Measurements from ENCODE around the gene ARHGAP40. TPM values are rescaled to one million over a fixed set of nuclear protein-coding genes. Genes with fewer than 3 reads are reported as not detected.
A peak's percentile ranks its signal among the peaks of the same experiment; 100 is the strongest.

Gene ARHGAP40
- polyA plus RNA-seq, 6 donors from 2014 or later: not detected

DNA sequence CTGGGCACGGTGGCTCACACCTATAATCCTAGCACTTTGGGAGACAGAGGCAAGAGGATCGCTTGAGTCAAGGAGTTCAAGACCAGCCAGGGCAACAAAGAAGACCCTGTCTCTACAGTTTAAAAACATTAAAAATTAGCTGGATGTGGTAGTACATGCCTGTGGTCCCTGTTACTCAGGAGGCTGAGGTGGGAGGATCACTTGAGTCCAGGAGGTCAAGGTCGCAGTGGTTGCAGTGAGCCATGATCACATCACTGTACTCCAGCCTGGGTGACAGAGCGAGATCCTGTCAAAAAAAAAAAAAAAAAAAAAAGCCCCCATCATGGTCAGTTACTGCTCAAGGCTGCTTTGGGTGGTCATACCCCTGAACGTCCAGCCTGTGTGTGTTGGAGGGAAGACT lies 55.8 kb downstream of the ARHGAP40 start:
- Mint-ChIP-seq H3K27ac (no peak overlapping the region), H3K36me3 (peaks cover 0 to 8% of the 10 kb centered on the region in 2 donors), H3K4me3 (no peak overlapping the region), H3K27me3 (peaks cover 49 to 77% (median 53%) of the 10 kb centered on the region in 3 donors), H3K9me3 (peaks cover 0 to 10% (median 4%) of the 10 kb centered on the region in 7 donors), H3K4me1 (peaks cover 2 to 10% (median 3%) of the 10 kb centered on the region in 3 donors)
- DNase-seq: no peak
- no peak for ATAC-seq (ENCODE audit: low read depth in 2 of 2)

DNA sequence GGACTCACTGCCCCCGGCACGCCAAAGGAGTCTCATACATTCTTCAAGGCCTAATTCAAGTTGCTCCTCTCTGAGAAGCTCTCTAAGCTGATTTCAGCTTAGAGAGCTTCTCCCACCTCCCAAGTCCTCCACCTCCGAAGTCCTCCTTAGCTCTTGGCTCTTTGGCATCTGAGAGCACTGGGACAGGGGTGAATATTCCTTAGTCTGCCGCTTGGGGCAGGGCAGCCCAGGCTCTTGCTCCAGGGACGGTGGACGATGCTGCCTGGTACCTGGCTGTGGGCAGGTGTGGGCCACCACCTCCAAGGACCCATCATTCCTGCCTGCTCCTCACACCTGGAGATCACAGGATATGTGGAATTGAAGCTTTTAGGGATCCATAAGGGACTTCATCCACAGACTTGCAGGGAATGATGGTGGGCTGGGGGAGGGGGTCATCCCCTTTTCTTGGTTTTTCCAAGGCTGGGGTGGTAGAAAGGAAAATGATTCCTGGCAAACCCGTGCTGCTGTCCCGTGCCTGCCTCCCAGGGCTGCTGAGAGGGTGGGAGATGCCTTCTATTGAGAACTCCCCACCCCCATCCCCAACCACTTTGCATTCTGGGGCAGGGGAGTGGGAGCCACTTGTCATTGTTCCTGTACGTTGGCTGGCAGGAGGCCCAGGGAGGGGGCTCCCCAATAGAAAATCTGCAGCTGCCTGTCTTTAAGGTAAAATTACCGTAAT lies 57.4 kb downstream of the ARHGAP40 start:
- DNase-seq (no peak), ATAC-seq (ENCODE audit: low read depth in 2 of 2) (peak; percentile 52 to 69)
- Mint-ChIP-seq H3K27ac (no peak overlapping the region), H3K4me1 (peaks cover 2 to 10% (median 3%) of the 10 kb centered on the region in 3 donors), H3K4me3 (no peak overlapping the region), H3K9me3 (peaks cover 0 to 2% (median 0%) of the 10 kb centered on the region in 7 donors), H3K27me3 (peaks cover 40 to 70% (median 58%) of the 10 kb centered on the region in 3 donors), H3K36me3 (peaks cover under 1 to 6% of the 10 kb centered on the region in 2 donors)

GRCh38 chr20:38659597-38659880 lies 57.9 kb downstream of the ARHGAP40 start:
- no peak for ATAC-seq (ENCODE audit: low read depth in 2 of 2)
- peaks cover 5 to 11% of the 10 kb centered on the region in 2 donors for H3K36me3 Mint-ChIP-seq
- H3K9me3 Mint-ChIP-seq: peaks cover 0 to 5% (median 2%) of the 10 kb centered on the region in 7 donors
- no peak overlapping the region for H3K4me3 Mint-ChIP-seq
- H3K27me3 Mint-ChIP-seq: peaks cover 37 to 73% (median 63%) of the 10 kb centered on the region in 3 donors
- H3K4me1 Mint-ChIP-seq: peaks cover 2 to 10% (median 3%) of the 10 kb centered on the region in 3 donors
- DNase-seq: no peak
- H3K27ac Mint-ChIP-seq: no peak overlapping the region

DNA sequence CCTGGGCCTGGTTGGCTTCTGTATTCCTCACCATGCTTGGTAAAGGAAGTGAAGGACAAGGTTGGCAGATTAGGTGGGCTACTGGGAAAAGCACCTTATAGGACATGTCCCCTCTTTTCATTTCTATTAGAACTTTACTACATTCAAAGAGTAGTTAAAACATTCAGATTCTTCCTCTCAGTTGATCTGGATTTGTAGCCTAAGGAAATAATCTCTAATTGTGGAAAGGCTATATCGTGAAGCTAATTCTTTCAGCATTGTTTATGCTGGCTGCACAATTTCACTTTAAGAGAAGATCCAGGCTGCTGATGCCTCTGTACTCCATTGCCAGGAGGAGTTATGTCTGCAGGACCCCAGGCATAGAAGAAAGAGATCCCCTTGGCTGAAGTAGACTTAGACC lies 58.8 kb downstream of the ARHGAP40 start:
- no peak for DNase-seq
- peaks cover 9 to 14% of the 10 kb centered on the region in 2 donors for H3K36me3 Mint-ChIP-seq
- no peak for ATAC-seq (ENCODE audit: low read depth in 2 of 2)
- H3K9me3 Mint-ChIP-seq: peaks cover 0 to 11% (median 5%) of the 10 kb centered on the region in 7 donors
- peaks cover 31 to 72% (median 62%) of the 10 kb centered on the region in 3 donors for H3K27me3 Mint-ChIP-seq
- H3K27ac Mint-ChIP-seq: no peak overlapping the region
- peaks cover 2 to 10% (median 3%) of the 10 kb centered on the region in 3 donors for H3K4me1 Mint-ChIP-seq
- no peak overlapping the region for H3K4me3 Mint-ChIP-seq

DNA sequence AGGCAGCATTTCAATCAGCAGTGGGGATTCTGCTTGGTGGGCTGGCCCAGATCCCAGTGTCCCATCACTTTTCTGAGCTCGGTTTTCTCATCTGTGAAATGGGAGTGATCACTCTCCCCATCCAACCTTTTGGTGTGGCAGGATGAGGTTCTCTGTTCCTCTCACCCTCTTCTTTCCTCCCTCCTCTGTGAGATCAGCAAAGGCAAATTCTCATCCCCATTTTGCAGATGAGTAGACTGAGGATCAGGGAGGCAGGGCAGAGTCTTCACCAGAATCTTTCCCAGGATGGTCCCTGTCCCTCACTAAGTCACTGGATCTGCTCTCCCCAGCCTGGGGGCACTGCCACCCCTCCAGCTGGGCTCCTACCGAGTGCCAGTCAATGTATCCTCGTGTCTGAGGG lies 62.1 kb downstream of the ARHGAP40 start:
- no peak for ATAC-seq (ENCODE audit: low read depth in 2 of 2)
- Mint-ChIP-seq H3K4me3 (no peak overlapping the region), H3K27me3 (peaks cover 33 to 59% (median 51%) of the 10 kb centered on the region in 3 donors), H3K36me3 (peaks cover 14% of the 10 kb centered on the region in 2 donors), H3K4me1 (peaks cover 2 to 4% (median 3%) of the 10 kb centered on the region in 3 donors), H3K27ac (no peak overlapping the region), H3K9me3 (peaks cover 0 to 11% (median 5%) of the 10 kb centered on the region in 7 donors)
- DNase-seq: no peak

GRCh38 chr20:38664284-38664683 lies 62.7 kb downstream of the ARHGAP40 start:
- peaks cover 0 to 11% (median 5%) of the 10 kb centered on the region in 7 donors for H3K9me3 Mint-ChIP-seq
- H3K4me3 Mint-ChIP-seq: no peak overlapping the region
- peaks cover 14% of the 10 kb centered on the region in 2 donors for H3K36me3 Mint-ChIP-seq
- no peak overlapping the region for H3K27ac Mint-ChIP-seq
- H3K27me3 Mint-ChIP-seq: peaks cover 36 to 59% (median 51%) of the 10 kb centered on the region in 3 donors
- no peak for ATAC-seq (ENCODE audit: low read depth in 2 of 2)
- H3K4me1 Mint-ChIP-seq: no peaks in the 10 kb centered on the region
- no peak for DNase-seq

GRCh38 chr20:38665094-38665493 lies 63.5 kb downstream of the ARHGAP40 start:
- peak; percentile 32 to 41 for ATAC-seq (ENCODE audit: low read depth in 2 of 2)
- H3K27me3 Mint-ChIP-seq: peaks cover 43 to 65% (median 53%) of the 10 kb centered on the region in 3 donors
- H3K9me3 Mint-ChIP-seq: peaks cover 0 to 11% (median 5%) of the 10 kb centered on the region in 7 donors
- H3K4me1 Mint-ChIP-seq: no peaks in the 10 kb centered on the region
- no peak overlapping the region for H3K27ac Mint-ChIP-seq
- peaks cover 14 to 21% of the 10 kb centered on the region in 2 donors for H3K36me3 Mint-ChIP-seq
- H3K4me3 Mint-ChIP-seq: no peak overlapping the region
- DNase-seq: no peak

DNA sequence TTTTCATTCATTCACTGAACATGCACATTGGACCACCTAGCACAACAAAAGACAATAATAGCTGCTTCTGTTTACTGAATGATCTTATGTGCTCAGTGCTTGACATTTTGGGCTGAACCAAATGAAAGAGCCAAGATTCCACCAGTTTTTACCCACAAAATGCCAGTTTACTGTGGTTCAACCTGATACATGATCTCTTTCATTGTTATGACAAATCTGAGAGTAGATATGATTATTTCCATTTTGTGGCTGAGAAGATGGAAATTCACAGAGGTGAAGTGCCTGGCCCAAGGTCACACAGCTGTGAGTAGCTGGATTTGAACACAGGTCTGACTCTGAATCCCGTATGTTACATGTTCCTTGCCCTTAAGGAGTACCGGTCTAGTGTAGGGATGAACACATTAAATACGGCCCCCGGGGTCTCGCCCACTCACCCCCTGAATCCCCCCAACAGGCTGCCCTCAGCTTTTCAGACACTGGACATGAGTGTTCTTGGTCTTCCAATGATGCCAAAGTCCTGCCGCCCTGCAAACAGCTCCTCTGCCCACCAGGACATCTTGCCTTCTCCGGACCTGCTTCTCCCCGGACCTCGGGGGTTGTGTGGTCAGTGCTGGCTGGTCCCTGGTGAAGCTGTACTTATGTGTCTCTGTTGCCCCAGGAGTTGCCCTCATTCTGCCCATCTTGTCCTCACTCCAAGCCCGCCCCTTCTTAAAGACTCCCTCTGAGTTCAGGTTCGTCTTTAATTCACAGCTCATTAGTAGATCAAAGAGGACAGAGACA lies 64.1 kb downstream of the ARHGAP40 start:
- H3K4me1 Mint-ChIP-seq: no peaks in the 10 kb centered on the region
- ATAC-seq (ENCODE audit: low read depth in 2 of 2): no peak
- H3K27me3 Mint-ChIP-seq: peaks cover 39 to 70% (median 59%) of the 10 kb centered on the region in 3 donors
- H3K4me3 Mint-ChIP-seq: no peak overlapping the region
- DNase-seq: no peak
- peaks cover 14 to 22% of the 10 kb centered on the region in 2 donors for H3K36me3 Mint-ChIP-seq
- peaks cover 0 to 11% (median 5%) of the 10 kb centered on the region in 7 donors for H3K9me3 Mint-ChIP-seq
- H3K27ac Mint-ChIP-seq: no peak overlapping the region

- H3K4me1 Mint-ChIP-seq: no peaks in the 10 kb centered on the region
- H3K4me3 Mint-ChIP-seq: peak overlapping the region in 1 of 8 donors; percentile 72
- ATAC-seq (ENCODE audit: low read depth in 2 of 2): no peak
- no peak for DNase-seq
- peaks cover 39 to 79% (median 77%) of the 10 kb centered on the region in 3 donors for H3K27me3 Mint-ChIP-seq
- H3K27ac Mint-ChIP-seq: no peak overlapping the region
- H3K36me3 Mint-ChIP-seq: peaks cover 14 to 22% of the 10 kb centered on the region in 2 donors
- peaks cover 0 to 11% (median 5%) of the 10 kb centered on the region in 7 donors for H3K9me3 Mint-ChIP-seq
Measured at GRCh38 chr20:38667417-38667956, 65.9 kb downstream of the ARHGAP40 start.

GRCh38 chr20:38669688-38670087 lies 68.1 kb downstream of the ARHGAP40 start:
- Mint-ChIP-seq H3K27me3 (peaks cover 43 to 85% (median 74%) of the 10 kb centered on the region in 3 donors), H3K36me3 (peaks cover 7 to 9% of the 10 kb centered on the region in 2 donors)
- DNase-seq: no peak

DNA sequence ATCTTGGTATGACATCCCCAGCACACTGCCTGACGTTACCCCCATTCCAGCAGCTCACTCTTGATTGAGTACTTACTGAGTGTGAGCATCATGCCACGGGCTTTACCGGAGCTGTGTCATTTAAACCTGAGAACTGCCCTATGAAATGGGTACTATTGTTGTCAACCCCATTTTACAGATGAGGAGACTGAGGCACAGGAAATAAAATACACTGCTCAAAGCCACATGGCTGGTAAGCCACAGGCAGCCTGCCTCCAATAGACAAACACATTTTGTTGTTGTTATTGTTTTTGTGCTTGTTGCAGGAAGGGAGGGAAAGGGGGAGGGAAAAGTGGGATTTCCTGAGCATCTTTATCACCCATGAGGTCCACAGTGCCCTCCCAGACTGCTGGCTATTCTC lies 69.2 kb downstream of the ARHGAP40 start:
- peaks cover 5 to 8% of the 10 kb centered on the region in 2 donors for H3K36me3 Mint-ChIP-seq
- H3K4me1 Mint-ChIP-seq: peaks cover 10 to 14% (median 14%) of the 10 kb centered on the region in 3 donors
- H3K27ac Mint-ChIP-seq: no peak overlapping the region
- DNase-seq: no peak
- no peak for ATAC-seq (ENCODE audit: low read depth in 2 of 2)
- H3K9me3 Mint-ChIP-seq: peaks cover 0 to 6% (median 2%) of the 10 kb centered on the region in 7 donors
- H3K27me3 Mint-ChIP-seq: peaks cover 41 to 88% (median 68%) of the 10 kb centered on the region in 3 donors
- peak overlapping the region in 1 of 8 donors; percentile 6 for H3K4me3 Mint-ChIP-seq

More at GRCh38 chr20:38669688-38670087, 68.1 kb downstream of the ARHGAP40 start:
- Mint-ChIP-seq H3K4me3 (no peak overlapping the region), H3K27ac (no peak overlapping the region), H3K9me3 (peaks cover 0 to 7% (median 4%) of the 10 kb centered on the region in 7 donors), H3K4me1 (peaks cover 9 to 11% (median 9%) of the 10 kb centered on the region in 3 donors)
- ATAC-seq (ENCODE audit: low read depth in 2 of 2): no peak

GRCh38 chr20:38671186-38671585 lies 69.6 kb downstream of the ARHGAP40 start:
- Mint-ChIP-seq H3K4me3 (no peak overlapping the region), H3K27ac (no peak overlapping the region), H3K9me3 (peaks cover 0 to 6% (median 2%) of the 10 kb centered on the region in 7 donors), H3K36me3 (peaks cover 5 to 8% of the 10 kb centered on the region in 2 donors), H3K27me3 (peaks cover 38 to 84% (median 64%) of the 10 kb centered on the region in 3 donors), H3K4me1 (peaks cover 10 to 14% (median 14%) of the 10 kb centered on the region in 3 donors)
- ATAC-seq (ENCODE audit: low read depth in 2 of 2) (no peak), DNase-seq (no peak)

DNA sequence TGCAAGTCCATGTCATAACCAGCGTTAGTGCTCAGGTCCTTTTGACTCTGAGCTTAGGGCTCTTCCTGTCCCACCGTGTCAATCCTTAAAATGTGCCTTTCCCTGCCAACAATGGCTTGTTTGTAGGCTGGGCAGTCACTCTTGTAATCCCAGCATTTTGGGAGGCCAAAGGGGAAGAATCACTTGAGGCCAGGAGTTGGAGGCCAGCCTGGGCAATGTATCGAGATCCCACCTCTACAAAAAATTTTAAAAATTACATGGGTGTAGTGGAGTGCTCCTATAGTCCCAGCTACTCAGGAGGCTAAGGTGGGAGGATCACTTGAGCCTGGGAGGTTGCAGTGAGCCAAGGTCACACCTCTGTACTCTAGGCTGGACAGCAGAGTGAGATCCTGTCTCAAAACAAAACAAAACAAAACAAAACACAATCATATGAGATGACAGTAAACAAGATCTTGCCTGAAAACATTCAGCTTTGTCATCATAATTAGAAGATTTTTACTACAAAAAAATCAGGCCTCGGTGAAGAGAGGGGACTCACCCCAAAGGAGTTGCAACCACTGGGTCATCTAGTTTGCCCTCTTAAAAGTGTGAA lies 70.2 kb downstream of the ARHGAP40 start:
- no peak for ATAC-seq (ENCODE audit: low read depth in 2 of 2)
- H3K9me3 Mint-ChIP-seq: peaks cover 0 to 6% (median 2%) of the 10 kb centered on the region in 7 donors
- no peak overlapping the region for H3K27ac Mint-ChIP-seq
- peaks cover 38 to 82% (median 62%) of the 10 kb centered on the region in 3 donors for H3K27me3 Mint-ChIP-seq
- peaks cover 5 to 8% of the 10 kb centered on the region in 2 donors for H3K36me3 Mint-ChIP-seq
- no peak for DNase-seq
- H3K4me3 Mint-ChIP-seq: no peak overlapping the region
- H3K4me1 Mint-ChIP-seq: peaks cover 10 to 14% (median 14%) of the 10 kb centered on the region in 3 donors

Data from naive B cell (primary cell).